Adrenal gland (tissue), 5 donors: Measurements from ENCODE around the gene IFNL3.

Experiments
- CTCF ChIP-seq, 6 experiments: fragments of 450-650 bp in 4 of 6; fragments of 200-600 bp in 2 of 6; sonication (generic) in 1 of 6; IDR thresholded peaks; 1 replicate in 5 of 6; 2 replicates in 1 of 6; pipeline versions ENCODE4 v1.5.1 to v1.8.0; 2016 to 2021; ENCODE audit warnings: antibody characterized with exemption in 6 of 6, mild to moderate bottlenecking in 2 of 6, moderate library complexity in 1 of 6
- POLR2A ChIP-seq, 2 donors: fragments of 450-650 bp; IDR thresholded peaks; one replicate each; pipeline ENCODE4 v1.6.1; 2017; ENCODE audit warnings: antibody characterized with exemption in 2 of 2, mild to moderate bottlenecking in 2 of 2, moderate library complexity in 1 of 2
- donor health status: DM: no; HTN: no; CAD: no.

GRCh38 chr19:39257227-39257626 lies 12.4 kb upstream of the IFNL3 start:
- TF ChIP-seq CTCF (IDR thresholded peaks at IDR 0.05) (no peak), POLR2A (IDR thresholded peaks at IDR 0.05) (no peak)
